Measurements from ENCODE around the gene EDNRB. TPM values are rescaled to one million over a fixed set of nuclear protein-coding genes. Genes with fewer than 3 reads are reported as not detected.

The EDNRB gene
- total RNA-seq, 2 experiments from 2014 or later: not detected

DNA sequence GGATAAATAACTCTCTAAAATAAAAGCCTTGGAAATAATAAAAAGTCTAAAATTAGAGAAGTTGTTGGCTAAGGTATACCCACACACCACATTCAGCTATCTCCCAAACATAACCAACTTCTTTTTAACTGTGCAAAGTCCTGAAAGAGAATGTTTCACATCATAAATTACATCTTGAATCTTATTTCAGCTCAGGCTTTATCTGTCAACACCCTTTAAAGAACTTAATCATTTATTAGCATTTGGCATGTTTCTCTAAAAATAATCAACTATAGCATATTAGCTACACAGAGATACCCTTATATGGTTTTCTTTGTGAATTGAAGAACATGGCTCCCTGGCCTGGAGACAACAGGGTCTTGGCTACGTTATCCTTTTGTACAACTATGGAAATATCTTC lies 6.9 kb downstream of the EDNRB start:
- no peak for DNase-seq
- Mint-ChIP-seq H3K36me3 (no peaks in the 10 kb centered on the region), H3K27me3 (peaks cover 4% of the 10 kb centered on the region), H3K4me1 (no peaks in the 10 kb centered on the region), H3K9me3 (no peaks in the 10 kb centered on the region), H3K27ac (no peak overlapping the region), H3K4me3 (no peak overlapping the region)
- POLR2A ChIA-PET: no interaction called here
- no peak for ATAC-seq (ENCODE audit: low read depth)

DNA sequence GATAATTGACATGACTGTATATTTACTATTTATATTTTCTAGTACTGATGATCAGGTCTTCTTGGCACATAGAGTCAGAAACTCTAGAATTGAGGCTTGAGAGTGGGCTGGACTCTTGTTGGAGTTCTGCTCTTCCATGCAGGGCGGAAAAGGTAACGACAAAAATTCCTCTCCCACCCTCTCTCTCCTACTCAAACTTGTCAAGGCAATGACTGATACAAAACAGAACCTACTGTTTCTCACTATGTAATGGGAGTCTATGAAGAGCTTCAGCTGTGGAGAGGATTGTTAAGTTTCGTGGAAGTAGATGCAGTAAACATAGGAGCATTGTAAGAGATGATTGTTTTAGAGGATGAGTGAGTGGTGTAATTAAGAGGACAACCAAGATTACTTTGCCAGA lies 8.8 kb downstream of the EDNRB start:
- H3K36me3 Mint-ChIP-seq: no peaks in the 10 kb centered on the region
- no peak overlapping the region for H3K27ac Mint-ChIP-seq
- DNase-seq (no peak), ATAC-seq (ENCODE audit: low read depth) (no peak)
- H3K9me3 Mint-ChIP-seq: no peaks in the 10 kb centered on the region
- H3K4me3 Mint-ChIP-seq: no peak overlapping the region
- POLR2A ChIA-PET: no interaction called here
- peaks cover 5% of the 10 kb centered on the region for H3K27me3 Mint-ChIP-seq
- no peaks in the 10 kb centered on the region for H3K4me1 Mint-ChIP-seq

DNA sequence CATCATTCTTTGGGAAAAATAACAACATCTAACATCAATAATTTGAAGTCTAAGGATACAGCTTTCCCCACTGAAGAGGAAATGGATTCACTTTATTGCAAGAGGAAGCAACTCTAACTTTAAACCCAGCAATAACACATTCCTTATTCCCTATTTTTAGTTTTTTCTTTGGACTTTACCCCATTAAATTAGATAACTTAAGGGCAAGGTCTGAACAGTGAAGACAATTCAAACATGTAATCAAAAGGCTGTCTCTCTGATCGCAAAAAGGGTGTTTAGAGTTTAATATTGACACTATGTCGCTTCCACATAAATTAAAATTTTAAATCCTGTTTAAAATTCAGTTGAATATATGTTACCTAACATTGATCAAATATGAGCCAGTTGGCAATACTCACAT lies 10.1 kb downstream of the EDNRB start:
- no peaks in the 10 kb centered on the region for H3K4me1 Mint-ChIP-seq
- H3K9me3 Mint-ChIP-seq: no peaks in the 10 kb centered on the region
- no peaks in the 10 kb centered on the region for H3K36me3 Mint-ChIP-seq
- DNase-seq (no peak), ATAC-seq (ENCODE audit: low read depth) (no peak)
- H3K27me3 Mint-ChIP-seq: peaks cover 4% of the 10 kb centered on the region
- H3K4me3 Mint-ChIP-seq: no peak overlapping the region
- H3K27ac Mint-ChIP-seq: no peak overlapping the region
- POLR2A ChIA-PET: no interaction called here

DNA sequence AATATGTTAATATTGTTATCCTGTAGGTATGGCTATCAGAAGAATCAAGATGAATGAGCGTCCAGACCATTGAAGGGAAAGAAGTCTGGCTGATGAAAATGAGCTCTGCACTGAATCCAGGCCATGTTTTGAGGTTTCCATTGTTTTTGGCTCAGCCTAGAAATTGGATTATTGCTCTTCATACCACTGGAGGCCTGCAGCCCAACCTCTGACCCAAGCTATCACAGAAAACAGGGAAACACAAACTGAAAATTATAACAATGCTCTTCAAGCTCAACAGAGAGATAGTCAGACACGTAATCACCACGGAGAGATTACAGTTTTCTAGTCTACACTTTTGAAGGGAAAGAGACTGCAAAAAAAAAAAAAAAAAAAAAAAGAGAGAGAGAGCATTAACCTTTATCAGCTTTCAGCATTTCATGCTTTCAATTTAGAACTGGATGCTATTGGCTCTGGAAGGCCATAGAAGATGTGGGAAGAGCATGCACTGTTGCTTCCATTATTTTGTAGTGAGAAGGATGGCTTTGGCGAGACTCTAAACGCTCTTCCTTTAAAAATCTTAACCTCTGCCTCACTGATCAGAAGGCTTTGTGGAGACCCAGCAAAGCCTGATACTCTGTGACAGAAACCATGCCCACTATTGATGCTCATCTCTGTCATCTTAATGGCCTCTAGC lies 10.8 kb downstream of the EDNRB start:
- Mint-ChIP-seq H3K4me1 (no peaks in the 10 kb centered on the region), H3K27me3 (peaks cover 4% of the 10 kb centered on the region), H3K4me3 (no peak overlapping the region), H3K36me3 (no peaks in the 10 kb centered on the region), H3K9me3 (no peaks in the 10 kb centered on the region), H3K27ac (no peak overlapping the region)
- DNase-seq: no peak
- POLR2A ChIA-PET: no interaction called here
- ATAC-seq (ENCODE audit: low read depth): no peak

DNA sequence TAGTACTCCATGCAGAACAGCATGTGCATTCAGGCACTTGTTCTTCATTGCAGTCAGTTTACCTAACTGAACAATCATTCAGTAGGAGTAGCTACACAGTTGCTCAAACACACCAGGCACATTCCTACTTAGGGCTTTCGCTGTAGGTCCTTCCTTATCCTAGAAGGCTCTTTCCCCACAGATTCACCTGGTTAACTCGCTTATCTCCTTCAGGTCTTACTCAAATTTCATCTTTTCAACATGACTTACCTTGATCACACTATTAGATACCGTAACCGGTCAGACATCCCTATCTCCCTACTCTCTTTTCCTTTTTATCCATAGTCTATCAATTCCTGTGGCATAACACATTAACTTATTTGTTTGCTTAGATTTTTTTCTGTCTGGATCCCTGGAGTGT lies 14.6 kb downstream of the EDNRB start:
- Mint-ChIP-seq H3K4me1 (no peaks in the 10 kb centered on the region), H3K9me3 (peaks cover 3% of the 10 kb centered on the region), H3K4me3 (no peak overlapping the region), H3K27ac (no peak overlapping the region), H3K27me3 (peaks cover 9% of the 10 kb centered on the region), H3K36me3 (no peaks in the 10 kb centered on the region)
- DNase-seq: no peak
- POLR2A ChIA-PET: no interaction called here
- no peak for ATAC-seq (ENCODE audit: low read depth)

DNA sequence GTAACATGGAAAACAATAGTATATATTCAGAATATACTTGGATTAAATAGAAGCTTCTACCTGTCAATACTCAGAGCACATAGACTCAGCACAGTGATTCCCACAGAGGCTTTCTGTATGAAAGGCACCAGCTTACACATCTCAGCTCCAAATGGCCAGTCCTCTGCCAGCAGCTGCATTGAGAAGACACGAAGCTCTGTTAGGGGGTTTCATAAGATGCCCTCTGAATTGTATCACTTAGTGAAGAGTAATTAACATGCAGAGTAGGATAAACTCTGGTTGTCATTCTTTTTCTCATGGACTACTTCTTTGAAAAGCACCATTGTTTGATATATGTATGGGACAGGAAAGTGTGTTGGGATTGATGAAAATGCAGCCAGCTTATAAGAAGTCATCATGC lies 15.2 kb downstream of the EDNRB start:
- H3K4me3 Mint-ChIP-seq: no peak overlapping the region
- DNase-seq (no peak), ATAC-seq (ENCODE audit: low read depth) (no peak)
- no peaks in the 10 kb centered on the region for H3K4me1 Mint-ChIP-seq
- POLR2A ChIA-PET: no interaction called here
- H3K36me3 Mint-ChIP-seq: no peaks in the 10 kb centered on the region
- peaks cover 3% of the 10 kb centered on the region for H3K9me3 Mint-ChIP-seq
- H3K27ac Mint-ChIP-seq: no peak overlapping the region
- peaks cover 9% of the 10 kb centered on the region for H3K27me3 Mint-ChIP-seq

DNA sequence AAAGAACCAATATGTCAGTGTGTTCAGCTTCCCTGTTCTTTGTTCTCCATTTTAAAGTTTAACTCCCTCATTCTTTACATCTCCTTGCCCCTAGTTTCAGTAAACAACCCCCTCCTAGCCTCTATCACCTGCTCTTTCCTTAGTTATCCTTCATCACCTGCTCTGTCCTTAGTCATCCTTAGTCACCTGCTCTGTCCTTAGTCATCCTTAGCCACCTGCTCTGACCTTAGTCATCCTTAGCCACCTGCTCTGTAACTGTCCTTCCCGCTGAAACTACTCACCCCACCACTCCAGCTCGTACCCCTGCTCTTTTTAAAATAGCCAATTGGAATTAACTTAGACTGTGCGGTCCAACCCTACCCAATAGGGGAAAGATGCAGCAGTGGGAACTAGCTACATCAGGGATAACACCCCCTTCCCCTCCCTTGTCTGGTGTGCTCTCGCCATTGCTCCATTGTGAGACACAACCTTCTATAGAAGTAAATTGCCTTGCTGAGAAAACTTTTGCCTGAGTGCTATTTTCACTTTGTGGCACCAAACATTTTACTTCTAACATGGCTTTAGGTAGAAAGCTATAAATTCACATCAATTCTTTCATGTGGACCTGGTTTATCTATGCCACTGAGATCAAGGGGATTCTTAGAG lies 16.2 kb downstream of the EDNRB start:
- Mint-ChIP-seq H3K27me3 (peaks cover 9% of the 10 kb centered on the region), H3K36me3 (no peaks in the 10 kb centered on the region), H3K27ac (no peak overlapping the region), H3K4me1 (no peaks in the 10 kb centered on the region), H3K4me3 (no peak overlapping the region), H3K9me3 (peaks cover 3% of the 10 kb centered on the region)
- DNase-seq (no peak), ATAC-seq (ENCODE audit: low read depth) (no peak)
- POLR2A ChIA-PET: no interaction called here

DNA sequence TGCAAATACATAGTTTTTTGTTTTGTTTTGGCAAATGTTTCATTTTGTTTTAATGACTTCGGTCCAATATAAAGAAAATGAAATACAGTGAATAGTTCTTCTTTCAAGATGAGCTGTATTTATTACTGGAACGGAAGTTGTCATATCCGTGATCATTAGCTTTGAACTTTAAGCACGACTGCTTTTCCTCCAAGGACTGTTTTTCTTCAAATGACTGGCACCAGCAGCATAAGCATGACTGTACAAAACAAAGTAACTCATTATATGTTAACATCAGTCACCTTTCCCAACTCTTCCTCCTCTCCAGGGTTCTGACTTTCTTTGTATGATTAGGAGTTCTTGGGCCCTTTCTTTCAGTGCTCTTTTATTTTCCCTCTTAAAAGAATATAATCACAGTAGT lies 20.5 kb downstream of the EDNRB start:
- POLR2A ChIA-PET: no interaction called here
- Mint-ChIP-seq H3K36me3 (no peaks in the 10 kb centered on the region), H3K9me3 (peaks cover 3% of the 10 kb centered on the region), H3K4me3 (no peak overlapping the region), H3K27ac (no peak overlapping the region), H3K27me3 (peaks cover 8% of the 10 kb centered on the region), H3K4me1 (no peaks in the 10 kb centered on the region)
- no peak for ATAC-seq (ENCODE audit: low read depth)
- DNase-seq: no peak

DNA sequence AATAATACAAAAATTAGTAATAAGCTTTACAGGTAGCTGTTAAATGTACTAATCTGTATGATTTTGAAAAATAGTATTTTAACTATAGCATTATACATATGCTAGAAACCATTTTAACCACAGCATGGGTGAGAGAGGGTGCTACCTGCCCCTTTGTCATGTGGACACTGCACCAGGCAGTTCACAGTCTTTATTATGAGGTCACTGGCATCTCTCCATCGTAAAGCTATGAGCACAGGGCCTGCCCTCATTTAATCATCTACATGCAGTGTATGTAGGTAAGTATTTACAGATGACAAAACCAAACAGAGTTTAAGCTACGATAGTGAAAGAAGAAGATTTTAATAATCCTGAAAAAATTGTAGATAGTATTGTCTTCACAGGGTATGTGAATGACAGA lies 21.7 kb downstream of the EDNRB start:
- Mint-ChIP-seq H3K9me3 (no peaks in the 10 kb centered on the region), H3K27ac (no peak overlapping the region), H3K36me3 (no peaks in the 10 kb centered on the region), H3K4me1 (no peaks in the 10 kb centered on the region), H3K27me3 (peaks cover 5% of the 10 kb centered on the region), H3K4me3 (no peak overlapping the region)
- POLR2A ChIA-PET: no interaction called here
- ATAC-seq (ENCODE audit: low read depth): no peak
- DNase-seq: no peak

DNA sequence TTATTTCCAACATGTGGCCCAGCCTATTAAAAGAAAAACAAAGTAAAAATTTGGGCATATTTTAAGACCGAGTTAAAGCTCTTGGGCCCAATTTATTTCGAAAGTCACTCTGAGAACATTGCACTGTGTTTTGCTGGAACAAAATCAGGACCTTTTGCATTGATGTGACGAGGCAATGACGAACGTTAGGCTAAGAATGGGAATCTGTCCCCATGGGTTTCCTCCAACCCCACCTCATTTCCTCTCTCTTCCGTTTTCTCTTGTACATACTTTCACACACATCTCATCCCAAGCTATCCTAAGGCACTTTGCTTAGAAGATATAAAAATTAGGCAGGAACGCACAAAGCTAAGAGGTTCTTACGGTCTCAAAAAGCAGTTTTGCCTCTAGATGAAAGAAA lies 22.1 kb downstream of the EDNRB start:
- ATAC-seq (ENCODE audit: low read depth): no peak
- no peak overlapping the region for H3K4me3 Mint-ChIP-seq
- no peaks in the 10 kb centered on the region for H3K9me3 Mint-ChIP-seq
- H3K36me3 Mint-ChIP-seq: no peaks in the 10 kb centered on the region
- no peaks in the 10 kb centered on the region for H3K4me1 Mint-ChIP-seq
- H3K27me3 Mint-ChIP-seq: peaks cover 5% of the 10 kb centered on the region
- no peak overlapping the region for H3K27ac Mint-ChIP-seq
- POLR2A ChIA-PET: no interaction called here
- DNase-seq: no peak

DNA sequence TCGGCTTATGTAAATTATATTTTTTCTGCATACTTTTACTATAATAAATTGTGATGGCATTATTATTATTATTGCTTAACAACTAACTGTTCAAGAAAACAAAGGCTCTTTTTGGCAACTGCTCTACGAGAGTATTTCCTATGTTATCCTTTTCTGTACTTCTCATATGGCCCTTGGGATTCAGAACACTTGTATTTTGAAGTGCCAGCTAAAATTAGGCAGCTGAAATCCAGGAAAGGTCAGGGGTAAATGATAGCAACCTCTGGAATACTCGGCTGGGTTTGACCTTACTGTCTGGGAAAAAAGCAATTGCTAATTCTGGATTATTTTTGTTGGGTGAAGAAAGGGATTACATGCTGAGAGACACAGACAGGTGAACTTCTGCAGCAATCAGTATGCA lies 23.9 kb downstream of the EDNRB start:
- no peak for ATAC-seq (ENCODE audit: low read depth)

DNA sequence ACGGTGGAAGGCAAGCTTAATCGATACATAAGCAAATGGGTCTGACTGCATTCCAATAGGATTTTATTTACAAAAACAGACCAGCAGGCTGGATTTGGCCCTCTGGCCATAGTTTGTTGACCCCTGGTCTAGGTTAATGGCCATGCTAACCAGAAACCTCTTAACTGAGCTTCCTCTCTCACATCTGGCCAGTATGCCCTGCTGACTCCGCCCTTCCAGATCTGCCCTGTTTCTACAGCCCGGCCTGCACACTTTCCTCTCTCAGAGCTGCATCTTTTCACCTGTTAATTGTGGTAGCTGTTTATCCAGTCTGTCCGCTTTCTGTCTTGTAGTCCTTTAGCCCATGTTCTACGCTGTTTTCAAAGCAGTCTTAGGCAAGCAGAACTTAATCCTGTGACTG lies 25.6 kb downstream of the EDNRB start:
- DNase-seq: no peak
- POLR2A ChIA-PET: no interaction called here
- Mint-ChIP-seq H3K27me3 (peaks cover 2% of the 10 kb centered on the region), H3K27ac (no peak overlapping the region), H3K4me3 (no peak overlapping the region), H3K36me3 (no peaks in the 10 kb centered on the region), H3K9me3 (no peaks in the 10 kb centered on the region), H3K4me1 (no peaks in the 10 kb centered on the region)
- ATAC-seq (ENCODE audit: low read depth): no peak

More for the DNA sequence above, 23.9 kb downstream of the EDNRB start:
- H3K9me3 Mint-ChIP-seq: no peaks in the 10 kb centered on the region
- H3K36me3 Mint-ChIP-seq: no peaks in the 10 kb centered on the region
- no peaks in the 10 kb centered on the region for H3K4me1 Mint-ChIP-seq
- no peak overlapping the region for H3K27ac Mint-ChIP-seq
- peaks cover 5% of the 10 kb centered on the region for H3K27me3 Mint-ChIP-seq
- POLR2A ChIA-PET: no interaction called here
- no peak for DNase-seq
- no peak overlapping the region for H3K4me3 Mint-ChIP-seq

DNA sequence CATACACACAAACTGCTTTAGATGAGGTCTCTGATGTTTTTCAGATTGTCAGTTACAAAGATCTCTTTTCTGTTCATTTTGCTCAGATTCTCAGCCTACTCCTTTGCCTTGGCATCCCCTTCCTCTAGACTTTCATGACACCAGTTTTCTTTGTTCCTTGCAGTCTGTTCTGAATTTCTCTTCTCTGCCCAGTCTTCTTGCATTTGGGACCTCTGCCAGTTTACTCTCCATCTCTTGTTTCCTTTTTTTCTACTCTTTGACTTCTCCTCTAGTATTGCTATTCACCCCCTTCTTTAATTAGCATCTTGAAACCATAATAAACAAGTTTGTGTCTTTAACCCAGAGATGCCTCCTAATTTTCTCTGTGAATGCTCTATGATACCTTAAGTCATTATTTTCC lies 26.1 kb downstream of the EDNRB start:
- Mint-ChIP-seq H3K4me1 (no peaks in the 10 kb centered on the region), H3K4me3 (no peak overlapping the region), H3K9me3 (no peaks in the 10 kb centered on the region), H3K27ac (no peak overlapping the region), H3K36me3 (no peaks in the 10 kb centered on the region), H3K27me3 (peaks cover 2% of the 10 kb centered on the region)
- ATAC-seq (ENCODE audit: low read depth) (no peak), DNase-seq (no peak)
- POLR2A ChIA-PET: no interaction called here

DNA sequence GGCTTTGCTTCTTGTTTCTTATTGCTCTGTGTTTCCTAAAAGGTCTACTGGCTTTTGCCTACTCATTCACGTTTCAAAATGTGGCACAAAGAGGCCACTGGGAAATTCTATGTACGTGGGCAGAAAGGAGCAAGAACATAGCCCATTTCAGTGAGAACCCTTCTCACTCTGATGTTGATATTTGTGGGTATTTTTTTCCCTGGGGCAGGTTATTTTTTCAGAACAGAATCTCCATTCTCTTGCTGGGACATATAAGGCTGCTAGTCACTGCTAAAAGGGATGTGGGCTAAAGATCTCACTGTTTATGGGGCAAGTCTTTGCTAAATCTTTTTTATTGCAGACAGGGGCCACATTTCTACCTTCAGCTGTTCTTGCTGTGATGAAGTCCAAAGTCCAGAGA lies 27.1 kb downstream of the EDNRB start:
- no peak for DNase-seq
- Mint-ChIP-seq H3K27me3 (no peaks in the 10 kb centered on the region), H3K4me1 (no peaks in the 10 kb centered on the region), H3K4me3 (no peak overlapping the region), H3K36me3 (no peaks in the 10 kb centered on the region), H3K9me3 (no peaks in the 10 kb centered on the region), H3K27ac (no peak overlapping the region)
- POLR2A ChIA-PET: no interaction called here
- no peak for ATAC-seq (ENCODE audit: low read depth)

DNA sequence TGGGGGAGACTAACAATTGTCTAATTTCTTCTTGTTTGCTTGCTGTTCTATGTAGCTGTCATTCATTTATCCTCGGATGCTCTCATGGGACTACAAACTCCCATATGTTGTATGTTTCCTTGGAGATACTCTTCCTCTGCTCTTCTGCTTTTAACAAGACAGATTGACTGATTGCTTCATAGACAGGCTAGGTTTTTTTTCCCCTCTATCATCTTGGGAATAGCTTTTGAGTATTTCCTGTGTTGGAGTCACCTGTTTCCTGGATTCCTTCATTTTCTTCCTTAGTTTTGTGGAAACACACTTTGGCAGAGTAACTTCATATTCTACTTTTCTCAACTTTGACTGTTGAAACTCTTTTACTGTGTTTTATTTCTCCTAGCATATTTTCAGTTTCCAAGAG lies 27.6 kb downstream of the EDNRB start:
- ATAC-seq (ENCODE audit: low read depth) (no peak), DNase-seq (no peak)
- POLR2A ChIA-PET: no interaction called here
- no peaks in the 10 kb centered on the region for H3K27me3 Mint-ChIP-seq
- no peak overlapping the region for H3K27ac Mint-ChIP-seq
- H3K4me1 Mint-ChIP-seq: no peaks in the 10 kb centered on the region
- H3K9me3 Mint-ChIP-seq: no peaks in the 10 kb centered on the region
- no peaks in the 10 kb centered on the region for H3K36me3 Mint-ChIP-seq
- no peak overlapping the region for H3K4me3 Mint-ChIP-seq

All from activated naive CD8-positive, alpha-beta T cell treated with anti-CD3 and anti-CD28 coated beads, Interleukin-2, amount 10 ng/mL, durations not matched to agents 7 days and 5 days (primary cell).